ENCODE data around the gene ALDOC. TPM values are rescaled to one million over a fixed set of nuclear protein-coding genes. Genes with fewer than 3 reads are reported as not detected.

The ALDOC gene
- total RNA-seq, 4 donors from 2014 or later, result 4.1 to 17.8 (median 11.1) TPM

- Histone ChIP-seq H3K4me1 (no peaks in the 10 kb centered on the region), H3K27ac (no peak overlapping the region), H3K4me3 (no peak overlapping the region), H3K9me3 (no peaks in the 10 kb centered on the region), H3K27me3 (no peaks in the 10 kb centered on the region), H3K36me3 (no peaks in the 10 kb centered on the region)
- intact Hi-C loops (cut with DNase I; ENCODE audit: low total_unique reads), result no loop called here
- no peak for DNase-seq
- no peak for TF ChIP-seq POLR2A (IDR thresholded peaks at IDR 0.05)
- TF ChIP-seq CTCF (IDR thresholded peaks at IDR 0.05), result no peak
Measured at GRCh38 chr17:28523876-28524275, 52.8 kb downstream of the ALDOC start.

- Histone ChIP-seq H3K27ac (no peak overlapping the region), H3K36me3 (no peaks in the 10 kb centered on the region), H3K4me3 (no peak overlapping the region), H3K27me3 (no peaks in the 10 kb centered on the region), H3K4me1 (no peaks in the 10 kb centered on the region), H3K9me3 (no peaks in the 10 kb centered on the region)
- intact Hi-C loops (cut with DNase I; ENCODE audit: low total_unique reads), result no loop called here
- no peak for DNase-seq
- TF ChIP-seq POLR2A (IDR thresholded peaks at IDR 0.05) (no peak), CTCF (IDR thresholded peaks at IDR 0.05) (no peak)
Measured at GRCh38 chr17:28523186-28523585, 53.5 kb downstream of the ALDOC start.

Other genes starting within 250 kb of the ALDOC start
- 100 to 1,000 TPM in 1 of 4 donors, 10 to 100 TPM in 3; 30.5 to 241 (median 59.1) TPM for gene IFT20, start 241.4 kb downstream of the ALDOC start, total RNA-seq
- 10 to 100 TPM; 18.2 to 67.1 (median 38.4) TPM for gene TNFAIP1, start 241.1 kb downstream of the ALDOC start, total RNA-seq
- 10 to 100 TPM; 37.7 to 53.0 (median 41.2) TPM for gene POLDIP2, start 219.4 kb downstream of the ALDOC start, total RNA-seq
- gene SEBOX, start 211.7 kb downstream of the ALDOC start, total RNA-seq, result not detected
- gene VTN, start 206.6 kb downstream of the ALDOC start, total RNA-seq, result 1 to 10 TPM in 1 of 4 donors, under 1 TPM in 2, not detected in 1; 0.51 to 2.1 (median 0.69) TPM
- 10 to 100 TPM in 3 of 4 donors, 1 to 10 TPM in 1; 5.3 to 24.4 (median 17.2) TPM for gene SARM1, start 205.2 kb downstream of the ALDOC start, total RNA-seq
- gene SLC46A1, start 170.7 kb downstream of the ALDOC start, total RNA-seq, result 10 to 100 TPM in 1 of 4 donors, 1 to 10 TPM in 3; 1.5 to 17.6 (median 4.7) TPM
- not detected for gene SLC13A2, start 103.3 kb downstream of the ALDOC start, total RNA-seq
- gene FOXN1, start 70.5 kb downstream of the ALDOC start, total RNA-seq, result not detected
- 10 to 100 TPM in 3 of 4 donors, 1 to 10 TPM in 1; 4.1 to 28.5 (median 21.6) TPM for gene UNC119, start 24.3 kb downstream of the ALDOC start, total RNA-seq
- gene PIGS, start 5.4 kb downstream of the ALDOC start, total RNA-seq, result 10 to 100 TPM in 2 of 4 donors, 1 to 10 TPM in 2; 7.2 to 48.3 (median 26.6) TPM
- gene SPAG5, start 22.1 kb upstream of the ALDOC start, total RNA-seq, result 10 to 100 TPM in 1 of 4 donors, 1 to 10 TPM in 2, not detected in 1; 1.5 to 21.4 (median 7.0) TPM
- gene RSKR, start 37.3 kb upstream of the ALDOC start, total RNA-seq, result 10 to 100 TPM in 2 of 4 donors, 1 to 10 TPM in 1, not detected in 1; 5.9 to 19.6 (median 11.3) TPM
- 100 to 1,000 TPM in 1 of 4 donors, 10 to 100 TPM in 3; 35.0 to 126 (median 68.5) TPM for gene BLTP2, start 68.3 kb upstream of the ALDOC start, total RNA-seq
- 10 to 100 TPM; 35.9 to 50.1 (median 43.3) TPM for gene SDF2, start 85.0 kb upstream of the ALDOC start, total RNA-seq
- 10 to 100 TPM; 15.3 to 84.5 (median 47.5) TPM for gene SUPT6H, start 85.3 kb upstream of the ALDOC start, total RNA-seq
- gene PROCA1, start 135.0 kb upstream of the ALDOC start, total RNA-seq, result 1 to 10 TPM in 2 of 4 donors, not detected in 2; 2.6 to 3.6 TPM
- 100 to 1,000 TPM; 113 to 411 (median 126) TPM for gene RAB34, start 141.0 kb upstream of the ALDOC start, total RNA-seq
- gene RPL23A, start 143.1 kb upstream of the ALDOC start, total RNA-seq, result 1,000 to 10,000 TPM in 2 of 4 donors, 100 to 1,000 TPM in 2; 244 to 1,659 (median 911) TPM
- gene TLCD1, start 149.3 kb upstream of the ALDOC start, total RNA-seq, result 1 to 10 TPM in 2 of 4 donors, not detected in 2; 1.3 to 1.4 TPM
- gene NEK8, start 151.9 kb upstream of the ALDOC start, total RNA-seq, result 1 to 10 TPM in 3 of 4 donors, not detected in 1; 1.2 to 5.0 (median 1.3) TPM
- gene TRAF4, start 167.1 kb upstream of the ALDOC start, total RNA-seq, result 10 to 100 TPM in 2 of 4 donors, under 1 TPM in 2; under 0.01 to 22.4 (median 11.4) TPM

Data from uterus (tissue), 4 donors.